Measurements from ENCODE around the gene PALM2AKAP2. TPM values are rescaled to one million over a fixed set of nuclear protein-coding genes. Genes with fewer than 3 reads are reported as not detected.

PALM2AKAP2 gene
- total RNA-seq, 6 donors from 2014 or later, result 5.2 to 27.2 (median 8.8) TPM

DNA sequence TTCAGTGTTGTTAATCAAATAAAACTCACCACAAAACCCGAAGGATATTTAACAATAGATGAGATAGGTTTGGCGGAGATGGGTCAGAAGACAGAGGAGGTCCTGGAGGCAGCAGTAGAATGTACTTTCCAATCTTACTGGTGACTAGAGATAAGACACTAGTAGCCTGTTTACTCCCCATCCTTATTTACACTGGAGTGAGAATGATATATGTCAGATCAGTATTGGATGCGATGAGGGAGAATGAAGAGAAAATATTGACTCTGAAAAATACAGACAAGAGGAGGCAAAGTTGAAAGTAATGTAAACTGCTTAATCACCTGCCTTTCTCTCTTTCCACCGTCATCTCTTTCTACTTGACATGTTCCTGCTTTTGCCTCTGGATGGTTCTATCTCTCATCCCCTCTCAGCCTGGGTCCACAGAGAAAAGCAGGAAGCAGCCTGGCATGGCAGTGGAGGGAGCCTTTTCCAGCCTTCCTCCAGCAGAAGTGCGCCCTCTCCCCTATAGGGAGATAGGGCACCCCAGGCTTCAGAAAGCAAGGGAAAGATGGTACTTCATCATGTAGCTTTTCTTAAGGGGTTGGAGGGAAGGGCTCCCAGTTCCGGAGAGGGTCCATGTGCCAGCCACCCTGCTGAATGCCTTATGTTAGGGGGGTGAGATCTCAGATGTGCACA, 11.1 kb downstream of the PALM2AKAP2 start:
- Histone ChIP-seq H3K4me1 (peaks cover 0 to 6% (median 0%) of the 10 kb centered on the region in 4 donors), H3K36me3 (no peaks in the 10 kb centered on the region), H3K4me3 (no peak overlapping the region), H3K27ac (peak overlapping the region in 2 of 4 donors; percentile 23), H3K9me3 (no peaks in the 10 kb centered on the region), H3K27me3 (no peaks in the 10 kb centered on the region)
- DNase-seq, result no peak
- ATAC-seq (ENCODE audit: low FRiP score in 2 of 2), result no peak
- TF ChIP-seq, protein P1, sequence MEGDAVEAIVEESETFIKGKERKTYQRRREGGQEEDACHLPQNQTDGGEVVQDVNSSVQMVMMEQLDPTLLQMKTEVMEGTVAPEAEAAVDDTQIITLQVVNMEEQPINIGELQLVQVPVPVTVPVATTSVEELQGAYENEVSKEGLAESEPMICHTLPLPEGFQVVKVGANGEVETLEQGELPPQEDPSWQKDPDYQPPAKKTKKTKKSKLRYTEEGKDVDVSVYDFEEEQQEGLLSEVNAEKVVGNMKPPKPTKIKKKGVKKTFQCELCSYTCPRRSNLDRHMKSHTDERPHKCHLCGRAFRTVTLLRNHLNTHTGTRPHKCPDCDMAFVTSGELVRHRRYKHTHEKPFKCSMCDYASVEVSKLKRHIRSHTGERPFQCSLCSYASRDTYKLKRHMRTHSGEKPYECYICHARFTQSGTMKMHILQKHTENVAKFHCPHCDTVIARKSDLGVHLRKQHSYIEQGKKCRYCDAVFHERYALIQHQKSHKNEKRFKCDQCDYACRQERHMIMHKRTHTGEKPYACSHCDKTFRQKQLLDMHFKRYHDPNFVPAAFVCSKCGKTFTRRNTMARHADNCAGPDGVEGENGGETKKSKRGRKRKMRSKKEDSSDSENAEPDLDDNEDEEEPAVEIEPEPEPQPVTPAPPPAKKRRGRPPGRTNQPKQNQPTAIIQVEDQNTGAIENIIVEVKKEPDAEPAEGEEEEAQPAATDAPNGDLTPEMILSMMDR (IDR thresholded peaks at IDR 0.05), result no peak
- TF ChIP-seq POLR2A (IDR thresholded peaks at IDR 0.05) (no peak), POLR2AphosphoS5 (IDR thresholded peaks at IDR 0.05) (no peak), EP300 (IDR thresholded peaks at IDR 0.05) (no peak)
- WGBS, 2 donors, result 86 to 89% methylated on average over 6 of the region's 6 CpGs

DNA sequence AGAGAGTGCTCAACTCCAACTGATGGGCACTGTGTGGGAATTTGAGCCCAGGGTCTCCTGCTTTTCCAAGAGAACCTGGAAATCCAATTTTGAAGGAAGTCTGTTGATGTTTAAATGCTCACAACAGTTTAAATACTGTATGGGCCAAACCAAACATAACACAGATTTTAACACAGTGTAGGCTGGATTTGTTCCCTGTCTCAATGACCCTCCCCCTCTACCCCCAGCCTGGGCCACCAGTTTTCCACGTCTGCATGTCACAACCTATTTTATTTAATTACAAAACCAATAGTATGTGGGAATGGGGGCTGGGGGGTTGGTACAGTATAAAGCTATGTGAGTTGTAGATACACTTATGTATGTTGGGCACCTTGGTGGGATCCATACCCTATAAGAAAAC, 11.7 kb downstream of the PALM2AKAP2 start:
- H3K27me3 ChIP-seq, result no peaks in the 10 kb centered on the region
- H3K27ac ChIP-seq, result peak overlapping the region in 2 of 4 donors; percentile 23
- DNase-seq (no peak), ATAC-seq (ENCODE audit: low FRiP score in 2 of 2) (no peak)
- peaks cover 0 to 6% (median 0%) of the 10 kb centered on the region in 4 donors for H3K4me1 ChIP-seq
- H3K4me3 ChIP-seq, result no peak overlapping the region
- no peaks in the 10 kb centered on the region for H3K9me3 ChIP-seq
- no peaks in the 10 kb centered on the region for H3K36me3 ChIP-seq
- no peak for TF ChIP-seq EP300 (IDR thresholded peaks at IDR 0.05)
- TF ChIP-seq, protein P1 (IDR thresholded peaks at IDR 0.05), result no peak
- TF ChIP-seq POLR2A (IDR thresholded peaks at IDR 0.05), result no peak
- TF ChIP-seq POLR2AphosphoS5 (IDR thresholded peaks at IDR 0.05), result no peak
- WGBS, 2 donors, result 60 to 62% methylated on average over 1 of the region's 1 CpG

DNA sequence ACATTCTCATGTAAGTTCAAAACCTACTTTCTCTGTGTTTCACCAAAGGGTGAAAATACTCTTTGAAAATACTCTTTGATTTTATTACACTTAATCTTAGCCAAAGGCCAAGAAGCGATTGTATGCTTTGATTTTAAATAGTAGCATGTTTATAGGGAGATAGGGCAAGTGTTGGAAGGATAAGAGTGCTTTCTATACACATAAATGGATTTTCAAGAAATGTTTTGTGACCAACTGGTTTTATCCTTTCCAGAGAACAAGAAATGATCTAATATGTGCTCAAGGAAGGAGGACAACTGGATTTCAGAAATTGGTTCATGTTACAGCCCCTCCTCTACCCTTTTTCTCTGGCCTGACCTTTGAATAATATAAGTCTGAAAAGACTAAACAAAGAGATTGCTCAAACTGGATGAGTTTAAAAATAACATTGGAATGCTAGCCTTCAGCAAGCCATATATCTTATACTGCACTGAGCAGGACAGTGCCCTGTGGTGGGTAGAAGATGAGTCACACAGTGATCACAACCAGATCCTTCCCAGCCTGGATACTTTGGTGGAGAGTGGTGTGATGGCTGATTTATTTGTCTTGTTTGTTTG, 13.1 kb downstream of the PALM2AKAP2 start:
- peak overlapping the region; percentile 23 to 61 (median 53) for H3K27ac ChIP-seq
- H3K4me1 ChIP-seq, result peaks cover 0 to 6% (median 0%) of the 10 kb centered on the region in 4 donors

DNA sequence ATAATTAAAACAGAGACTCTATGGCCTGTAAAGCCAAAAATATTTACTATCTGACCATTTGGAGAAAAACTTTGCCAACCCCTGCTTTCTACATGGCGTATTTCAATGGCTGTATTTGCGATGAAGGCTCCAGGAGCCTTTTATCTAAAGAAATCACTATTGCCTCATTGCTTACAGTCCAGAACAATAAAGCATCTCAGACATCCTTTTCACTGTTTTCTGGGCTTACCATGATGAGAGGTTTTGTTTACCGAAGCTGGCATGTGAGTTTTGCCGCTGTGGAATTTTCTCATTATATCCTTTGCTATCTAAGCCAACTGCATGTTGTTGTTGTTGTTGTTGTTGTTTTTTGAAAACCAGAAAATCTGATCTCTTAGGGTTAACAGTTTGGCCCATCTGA, 13.9 kb downstream of the PALM2AKAP2 start:
- WGBS, 2 donors, result 80 to 90% methylated on average over 4 of the region's 4 CpGs
- Histone ChIP-seq H3K9me3 (no peaks in the 10 kb centered on the region), H3K27me3 (no peaks in the 10 kb centered on the region), H3K36me3 (no peaks in the 10 kb centered on the region), H3K27ac (peak overlapping the region; percentile 44 to 70 (median 60)), H3K4me1 (peaks cover 0 to 6% (median 0%) of the 10 kb centered on the region in 4 donors), H3K4me3 (no peak overlapping the region)
- ATAC-seq (ENCODE audit: low FRiP score in 2 of 2) (no peak), DNase-seq (no peak)
- no peak for TF ChIP-seq EP300 (IDR thresholded peaks at IDR 0.05)
- TF ChIP-seq, protein P1 (IDR thresholded peaks at IDR 0.05), result no peak
- no peak for TF ChIP-seq POLR2A (IDR thresholded peaks at IDR 0.05)
- TF ChIP-seq POLR2AphosphoS5 (IDR thresholded peaks at IDR 0.05), result no peak

More for the DNA sequence above, 13.1 kb downstream of the PALM2AKAP2 start:
- no peaks in the 10 kb centered on the region for H3K9me3 ChIP-seq
- no peaks in the 10 kb centered on the region for H3K27me3 ChIP-seq
- H3K36me3 ChIP-seq, result no peaks in the 10 kb centered on the region
- DNase-seq (no peak), ATAC-seq (ENCODE audit: low FRiP score in 2 of 2) (peak in 1 of 2 donors; percentile 63)
- H3K4me3 ChIP-seq, result no peak overlapping the region
- no peak for TF ChIP-seq POLR2A (IDR thresholded peaks at IDR 0.05)
- TF ChIP-seq, protein P1 (IDR thresholded peaks at IDR 0.05), result no peak
- TF ChIP-seq POLR2AphosphoS5 (IDR thresholded peaks at IDR 0.05), result no peak
- no peak for TF ChIP-seq EP300 (IDR thresholded peaks at IDR 0.05)
- 71 to 76% methylated on average over 1 of the region's 1 CpG for WGBS, 2 donors

Data from upper lobe of left lung (tissue), 6 donors.